Esophagus muscularis mucosa (tissue), 3 donors: ENCODE data around the gene DYNLRB2.
A peak's percentile ranks its signal among the peaks of the same experiment; 100 is the strongest.

ENCODE experiments used
- CTCF ChIP-seq, 3 experiments: fragments of 200-600 bp in 2 of 3; fragments of 450-650 bp in 1 of 3; sonication (generic) in 2 of 3; IDR thresholded peaks; one replicate each; pipeline ENCODE4 v1.5.1; 2017 to 2019; ENCODE audit warnings: antibody characterized with exemption in 3 of 3, mild to moderate bottlenecking in 2 of 3, moderate library complexity in 1 of 3
- POLR2A ChIP-seq: fragments of 450-650 bp; IDR thresholded peaks from one replicate; pipeline ENCODE4 v1.6.1; 2017; ENCODE audit warnings: antibody characterized with exemption, moderate library complexity, mild to moderate bottlenecking, low read depth
- POLR2AphosphoS5 ChIP-seq, 2 donors: sonication (generic); formaldehyde crosslinking; IDR thresholded peaks; one replicate each; pipeline ENCODE4 v1.6.1; 2017; ENCODE audit warnings: antibody characterized with exemption in 2 of 2

- TF ChIP-seq POLR2AphosphoS5 (IDR thresholded peaks at IDR 0.05) (peak; percentile 77 to 93), CTCF (IDR thresholded peaks at IDR 0.05) (no peak), POLR2A (no peak)
Measured at GRCh38 chr16:80540516-80541305, at the start of gene DYNLRB2.
